ENCODE results near the gene GYS1.
A peak's percentile ranks its signal among the peaks of the same experiment; 100 is the strongest.
"Not testable (repeated sequence)": the region's sequence is repeated elsewhere in the genome, so short reads cannot be mapped to it uniquely, and the experiment has no call there.

The GYS1 gene

GRCh38 chr19:48933382-48933932, 59.7 kb downstream of the GYS1 start, which contains the start of gene DHDH:
TSS of gene DHDH (plus strand) at chr19:48933699. CDS start at chr19:48933722, 23 bp downstream.
- DNase-seq: peak; percentile 91

DNA sequence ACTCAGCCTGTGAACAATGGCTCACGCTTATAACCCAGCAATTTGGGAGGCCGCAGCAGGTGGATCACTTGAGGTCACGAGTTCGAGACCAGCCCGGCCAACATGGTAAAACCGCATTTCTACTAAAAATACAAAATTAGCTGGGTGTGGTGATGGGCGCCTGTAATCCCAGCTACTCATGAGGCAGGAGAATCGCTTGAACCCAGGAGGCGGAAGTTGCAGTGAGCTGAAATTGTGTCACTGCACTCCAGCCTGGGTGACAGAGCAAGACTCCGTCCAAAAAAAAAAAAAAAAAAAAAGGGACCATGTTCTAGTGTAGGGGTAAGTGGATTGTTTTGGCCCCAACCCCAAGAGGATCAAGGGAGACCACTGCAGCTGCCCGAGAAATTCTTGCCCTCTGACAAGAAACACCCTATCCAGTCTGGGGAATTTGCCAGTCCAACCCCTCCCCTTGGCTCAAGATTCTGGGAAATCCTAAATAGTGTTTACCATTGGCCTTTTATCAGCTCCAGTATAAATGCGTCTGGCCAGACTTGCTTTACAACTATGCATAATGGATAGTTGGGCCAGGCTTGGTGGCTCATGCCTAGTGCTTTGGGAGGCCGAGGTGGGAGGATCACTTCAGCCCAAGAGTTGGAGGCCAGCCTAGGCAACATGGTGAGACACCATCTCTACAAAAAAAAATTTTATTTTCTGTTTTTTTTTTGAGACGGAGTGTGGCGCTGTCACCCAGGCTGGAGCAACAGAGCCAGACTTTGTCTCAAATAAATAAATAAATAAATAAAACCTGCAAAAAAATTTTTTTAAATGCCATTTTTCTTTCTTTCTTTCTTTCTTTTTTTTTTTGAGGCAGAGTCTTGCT, 64.7 kb downstream of the GYS1 start:
- DNase-seq: no peak

- DNase-seq: not testable (repeated sequence)
These were observed 65.4 kb downstream of the GYS1 start for GRCh38 chr19:48927692-48928091.

GRCh38 chr19:48926909-48927308, 66.2 kb downstream of the GYS1 start:
- no peak for DNase-seq

GRCh38 chr19:48925890-48926289, 67.2 kb downstream of the GYS1 start:
- DNase-seq: not testable (repeated sequence)

DNA sequence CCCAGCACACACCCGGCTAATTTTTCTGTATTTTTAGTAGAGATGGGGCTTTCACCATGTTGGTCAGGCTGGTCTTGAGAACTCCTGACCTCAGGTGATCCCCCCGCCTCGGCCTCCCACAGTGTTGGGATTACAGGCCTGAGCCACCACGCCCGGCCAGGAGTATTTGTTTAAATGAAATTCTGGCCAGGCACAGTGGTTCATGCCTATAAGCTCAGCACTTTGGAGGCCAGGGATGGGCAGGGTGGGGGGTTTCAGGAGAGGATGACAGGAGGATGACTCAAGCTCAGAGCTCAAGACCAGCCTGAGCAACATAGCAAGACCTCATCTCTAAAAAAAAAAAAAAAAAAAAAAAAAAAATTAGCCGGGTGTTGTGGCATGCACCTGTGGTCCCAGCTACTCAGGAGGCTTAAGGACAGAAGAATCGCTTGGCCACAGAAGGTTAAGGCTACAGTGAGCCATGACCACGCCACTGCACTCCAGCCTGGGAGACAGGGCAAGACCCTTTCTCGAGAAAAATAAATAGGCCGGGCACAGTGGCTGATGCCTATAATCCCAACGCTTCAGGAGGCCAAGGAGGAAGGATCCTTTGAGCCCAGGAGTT, 67.8 kb downstream of the GYS1 start:
- no peak for DNase-seq

GRCh38 chr19:48922548-48923490, 70.3 kb downstream of the GYS1 start:
- DNase-seq: no peak

DNA sequence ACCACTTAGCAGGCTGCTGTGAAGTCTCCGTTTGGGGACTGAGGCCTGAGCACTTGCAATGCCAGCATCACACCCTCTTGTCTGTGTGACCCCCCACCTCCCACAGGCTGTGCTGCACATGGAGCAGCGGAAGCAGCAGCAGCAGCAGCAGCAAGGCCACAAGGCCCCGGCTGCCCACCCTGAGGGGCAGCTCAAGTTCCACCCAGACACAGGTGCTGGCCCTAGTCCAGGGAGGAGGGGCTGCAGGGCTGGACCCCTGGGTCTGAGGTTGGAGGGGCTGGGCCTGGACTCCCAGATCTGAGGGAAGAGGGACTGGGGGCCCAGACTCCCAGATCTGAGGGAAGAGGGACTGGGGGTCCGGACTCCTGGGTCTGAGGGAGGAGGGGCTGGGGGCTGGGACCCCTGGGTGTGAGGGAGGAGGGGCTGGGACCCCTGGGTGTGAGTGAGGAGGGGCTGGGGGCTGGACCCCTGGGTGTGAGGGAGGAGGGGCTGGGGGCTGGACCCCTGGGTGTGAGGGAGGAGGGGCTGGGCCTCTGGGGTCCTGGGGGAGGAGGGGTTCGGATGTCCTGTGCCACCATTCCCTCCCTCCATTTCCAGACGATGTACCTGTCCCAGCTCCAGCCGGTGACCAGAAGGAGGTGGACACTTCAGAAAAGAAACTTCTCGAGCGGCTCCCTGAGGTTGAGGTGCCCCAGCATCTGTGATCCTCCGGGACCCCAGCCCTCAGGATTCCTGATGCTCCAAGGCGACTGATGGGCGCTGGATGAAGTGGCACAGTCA, 71.2 kb downstream of the GYS1 start:
- DNase-seq: no peak

DNA sequence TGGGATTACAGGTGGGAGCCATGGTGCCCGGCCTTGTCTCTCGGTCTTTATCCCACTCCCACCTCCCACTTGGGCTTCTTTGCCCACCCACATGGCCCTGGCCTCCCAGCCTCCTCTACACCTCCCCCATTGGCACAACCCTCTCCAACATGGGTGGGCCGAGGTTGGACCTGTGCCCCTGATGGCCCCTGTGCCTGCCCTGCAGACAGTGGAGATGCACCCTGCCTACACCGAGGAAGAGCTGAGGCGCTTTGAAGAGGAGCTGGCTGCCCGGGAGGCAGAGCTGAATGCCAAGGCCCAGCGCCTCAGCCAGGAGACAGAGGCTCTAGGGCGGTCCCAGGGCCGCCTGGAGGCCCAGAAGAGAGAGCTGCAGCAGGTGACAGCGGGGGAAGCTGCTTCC, 72.2 kb downstream of the GYS1 start:
- no peak for DNase-seq

DNA sequence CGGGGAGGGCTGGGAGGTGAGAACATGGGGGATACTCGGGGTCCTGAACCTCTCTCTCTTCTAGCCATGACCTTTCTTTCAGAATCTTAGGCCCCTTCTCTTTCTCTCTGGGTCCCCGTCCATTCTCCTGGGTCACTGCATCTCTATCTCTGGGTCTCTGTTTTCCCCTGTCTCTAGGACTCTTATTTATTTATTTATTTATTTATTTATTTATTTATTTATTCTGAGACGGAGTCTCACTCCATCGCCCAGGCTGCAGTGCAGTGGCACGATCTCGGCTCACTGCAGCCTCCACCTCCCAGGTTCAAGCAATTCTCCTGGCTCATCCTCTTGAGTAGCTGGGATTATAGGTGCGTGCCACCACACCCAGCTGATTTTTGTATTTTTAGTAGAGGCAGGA, 73.8 kb downstream of the GYS1 start:
- not testable (repeated sequence) for DNase-seq

GRCh38 chr19:48918801-48919247, 74.3 kb downstream of the GYS1 start:
- DNase-seq: no peak

Data from DMS79 (cell line).